GM19023 (cell line): ENCODE results near the gene SH3BGRL3.
"Not testable (repeated sequence)": the region's sequence is repeated elsewhere in the genome, so short reads cannot be mapped to it uniquely, and the experiment has no call there.

ENCODE experiments used
- ATAC-seq: cut with Tn5 transposase; IDR thresholded peaks from one replicate; pipeline ENCODE4 v1.9.1; 2021; ENCODE audit warnings: mild to moderate bottlenecking, moderate library complexity; ENCODE audit not compliant: unreplicated experiment

SH3BGRL3 gene

GRCh38 chr1:26279456-26280332 lies at the start of gene SH3BGRL3:
Gene SH3BGRL3, plus strand, starts transcription at chr1:26280086. Its CDS starts 70 bp downstream, at chr1:26280156.
- peak; percentile 72 for ATAC-seq

- ATAC-seq = not testable (repeated sequence)
Observed at GRCh38 chr1:26230682-26231081, 49.2 kb upstream of the SH3BGRL3 start.

GRCh38 chr1:26233903-26234643 lies 45.8 kb upstream of the SH3BGRL3 start, which contains the start of gene CEP85:
Gene CEP85, plus strand, starts transcription at chr1:26234200. Its CDS starts 5,584 bp downstream, at chr1:26239784.
- peak; percentile 93 for ATAC-seq

GRCh38 chr1:26234644-26235370 lies 45.1 kb upstream of the SH3BGRL3 start:
- ATAC-seq = no peak

GRCh38 chr1:26237230-26237966 lies 42.5 kb upstream of the SH3BGRL3 start:
- no peak for ATAC-seq

- no peak for ATAC-seq
Observed at GRCh38 chr1:26239936-26240335, 40.0 kb upstream of the SH3BGRL3 start.

GRCh38 chr1:26252718-26253117 lies 27.2 kb upstream of the SH3BGRL3 start:
- ATAC-seq = no peak

- ATAC-seq = no peak
Observed at GRCh38 chr1:26254404-26254803, 25.5 kb upstream of the SH3BGRL3 start.

GRCh38 chr1:26257222-26257621 lies 22.7 kb upstream of the SH3BGRL3 start:
- no peak for ATAC-seq

GRCh38 chr1:26259005-26259404 lies 20.9 kb upstream of the SH3BGRL3 start:
- no peak for ATAC-seq

GRCh38 chr1:26259578-26259977 lies 20.3 kb upstream of the SH3BGRL3 start:
- ATAC-seq = no peak

GRCh38 chr1:26263212-26263611 lies 16.7 kb upstream of the SH3BGRL3 start:
- ATAC-seq = no peak

- no peak for ATAC-seq
Observed at GRCh38 chr1:26265405-26265804, 14.5 kb upstream of the SH3BGRL3 start.

GRCh38 chr1:26268290-26269197 lies 11.3 kb upstream of the SH3BGRL3 start:
- ATAC-seq = no peak

- no peak for ATAC-seq
Observed at GRCh38 chr1:26269198-26269550, 10.7 kb upstream of the SH3BGRL3 start.

- ATAC-seq = no peak
Observed at GRCh38 chr1:26274801-26275425, 5.0 kb upstream of the SH3BGRL3 start.

- no peak for ATAC-seq
Observed at GRCh38 chr1:26275580-26276431, 4.1 kb upstream of the SH3BGRL3 start.

- ATAC-seq = no peak
Observed at GRCh38 chr1:26276432-26276838, 3.5 kb upstream of the SH3BGRL3 start.
